IMR-90 (cell line): ENCODE results near the gene PRELP. TPM values are rescaled to one million over a fixed set of nuclear protein-coding genes. Genes with fewer than 3 reads are reported as not detected.

ENCODE experiments used
- ATAC-seq: fragments of 200-7000 bp; cut with Tn5 transposase; 2 replicates; pipeline ENCODE4 v1.9.1; 2020; ENCODE audit warnings: low read depth, mild to moderate bottlenecking, moderate library complexity
- BruUV-seq: library from RNA; stranded (reverse); fragments of 400-500 nt; replicated peaks from 2 replicates; lab custom pipeline; 2021; lab: Mats Ljungman, UMichigan
- CTCF ChIA-PET: fragments of 300-600 bp; formaldehyde crosslinking; extraction: SDS; loops from one replicate; lab custom pipeline; 2021; ENCODE audit warnings: antibody characterized with exemption; lab: Yijun Ruan, JAX
- POLR2A ChIA-PET: fragments of 300-600 bp; sonication (Branson Sonifier 250); formaldehyde crosslinking; loops from one replicate; lab custom pipeline; 2022; ENCODE audit warnings: antibody characterized with exemption; ENCODE audit not compliant: unreplicated experiment; lab: Charles Lee
- DNase-seq: peaks from one replicate; pipeline ENCODE4 v3.0.0; 2013
- H2AFZ ChIP-seq: replicated peaks from 2 replicates; pipeline ENCODE3; 2013; ENCODE audit warnings: low read length, mild to moderate bottlenecking; ENCODE audit not compliant: poor library complexity
- H2AK5ac ChIP-seq: 2 replicates; pipeline ENCODE4 v1.6.1; 2013; ENCODE audit warnings: low read depth, low read length, inconsistent platforms
- H2AK9ac ChIP-seq: replicated peaks from 2 replicates; pipeline ENCODE3; 2013; ENCODE audit warnings: mild to moderate bottlenecking, low read depth, low read length, moderate library complexity; ENCODE audit not compliant: poor library complexity
- H2BK120ac ChIP-seq: 2 replicates; pipeline ENCODE4 v1.6.1; 2013; ENCODE audit warnings: low read depth, low read length, inconsistent platforms
- H2BK15ac ChIP-seq: 3 replicates; pipeline ENCODE4 v1.6.1; 2013; ENCODE audit warnings: low read depth, low read length, inconsistent platforms
- H2BK20ac ChIP-seq: 2 replicates; pipeline ENCODE4 v1.6.1; 2013; ENCODE audit warnings: low read depth, mild to moderate bottlenecking, inconsistent platforms, low read length, moderate library complexity
- H2BK5ac ChIP-seq: 2 replicates; pipeline ENCODE4 v1.6.1; 2013; ENCODE audit warnings: mild to moderate bottlenecking, low read depth, low read length, inconsistent platforms; ENCODE audit not compliant: poor library complexity, severe bottlenecking
- H3K14ac ChIP-seq: replicated peaks from 2 replicates; pipeline ENCODE4 v1.6.1; 2013; ENCODE audit warnings: low read depth, low read length, inconsistent platforms
- H3K18ac ChIP-seq: 2 replicates; pipeline ENCODE4 v1.6.1; 2013; ENCODE audit warnings: low read depth, low read length, control low read depth
- H3K23ac ChIP-seq: 2 replicates; pipeline ENCODE4 v1.6.1; 2013; ENCODE audit warnings: low read depth, low read length, inconsistent platforms
- H3K27ac ChIP-seq: 2 replicates; pipeline ENCODE4 v1.5.1; 2013; ENCODE audit warnings: mild to moderate bottlenecking, control low read depth, low read length; ENCODE audit not compliant: insufficient read depth
- H3K27me3 ChIP-seq: 2 replicates; pipeline ENCODE4 v1.6.1; 2013; ENCODE audit warnings: low read length; ENCODE audit not compliant: control insufficient read depth, insufficient read depth
- H3K36me3 ChIP-seq: 2 replicates; pipeline ENCODE4 v1.6.1; 2013; ENCODE audit warnings: low read length, mixed read lengths; ENCODE audit not compliant: control insufficient read depth, insufficient read depth
- H3K4ac ChIP-seq: 2 replicates; pipeline ENCODE4 v1.6.1; 2013; ENCODE audit warnings: low read depth, low read length, inconsistent platforms
- H3K4me1 ChIP-seq: 2 replicates; pipeline ENCODE4 v1.6.1; 2013; ENCODE audit warnings: low read length, mixed read lengths; ENCODE audit not compliant: control insufficient read depth, insufficient read depth
- H3K4me2 ChIP-seq: 2 replicates; pipeline ENCODE4 v1.6.1; 2013; ENCODE audit warnings: low read depth, mild to moderate bottlenecking, control low read depth, low read length, moderate library complexity
- H3K4me3 ChIP-seq: 2 replicates; pipeline ENCODE4 v1.5.1; 2013; ENCODE audit warnings: low read depth, mild to moderate bottlenecking, control low read depth, low read length, moderate library complexity; ENCODE audit not compliant: insufficient read depth
- H3K56ac ChIP-seq: 2 replicates; pipeline ENCODE4 v1.6.1; 2013; ENCODE audit warnings: low read length, inconsistent platforms; ENCODE audit not compliant: insufficient read depth; ENCODE audit errors: extremely low read depth
- H3K79me1 ChIP-seq, 2 experiments: 2 replicates each; pipeline ENCODE4 v1.6.1; 2013; ENCODE audit warnings: low read length in 2 of 2, inconsistent platforms in 1 of 2, low read depth in 1 of 2
- H3K9ac ChIP-seq: 2 replicates; pipeline ENCODE4 v1.6.1; 2013; ENCODE audit warnings: low read depth, low read length, control low read depth
- H3K9me1 ChIP-seq: 2 replicates; pipeline ENCODE4 v1.6.1; 2013; ENCODE audit warnings: low read length, inconsistent platforms; ENCODE audit not compliant: insufficient read depth
- H3K9me3 ChIP-seq: 2 replicates; pipeline ENCODE4 v1.6.1; 2013; ENCODE audit warnings: low read length; ENCODE audit not compliant: control insufficient read depth, insufficient read depth
- H4K20me1 ChIP-seq: 2 replicates; pipeline ENCODE4 v1.6.1; 2013; ENCODE audit warnings: low read length, inconsistent platforms; ENCODE audit not compliant: insufficient read depth
- H4K5ac ChIP-seq: 2 replicates; pipeline ENCODE4 v1.6.1; 2013; ENCODE audit warnings: mild to moderate bottlenecking, low read depth, low read length, control low read depth
- H4K8ac ChIP-seq, 2 experiments: 2 replicates each; pipeline ENCODE4 v1.6.1; 2013; ENCODE audit warnings: low read depth in 2 of 2, low read length in 2 of 2, control low read depth in 1 of 2, inconsistent platforms in 1 of 2
- H4K91ac ChIP-seq: 2 replicates; pipeline ENCODE4 v1.6.1; 2013; ENCODE audit warnings: low read depth, low read length, inconsistent platforms; ENCODE audit not compliant: insufficient read depth
- BHLHE40 ChIP-seq: fragments of 150-350 bp; IDR thresholded peaks from 2 replicates; pipeline ENCODE4 v1.6.1; 2016; ENCODE audit warnings: mild to moderate bottlenecking, low read depth, low read length
- CEBPB ChIP-seq: IDR thresholded peaks from 2 replicates; pipeline ENCODE4 v1.6.1; 2012; ENCODE audit warnings: low read depth, low read length, improper control_type of control experiment
- CHD1 ChIP-seq: IDR thresholded peaks from 2 replicates; pipeline ENCODE4 v1.6.1; 2012; ENCODE audit warnings: low read depth, low read length, improper control_type of control experiment
- CTCF ChIP-seq: conservative IDR thresholded peaks from 2 replicates; pipeline ENCODE4 v1.5.1; 2012; ENCODE audit warnings: mild to moderate bottlenecking, low read depth, low read length, improper control_type of control experiment
- ELK1 ChIP-seq: fragments of 150-350 bp; IDR thresholded peaks from 2 replicates; pipeline ENCODE4 v1.6.1; 2016; ENCODE audit warnings: low read depth, mild to moderate bottlenecking, low read length, moderate library complexity, borderline replicate concordance
- FOS ChIP-seq: fragments of 150-350 bp; IDR thresholded peaks from 2 replicates; pipeline ENCODE4 v1.6.1; 2016; ENCODE audit warnings: low read depth, low read length
- MAFK ChIP-seq: IDR thresholded peaks from 2 replicates; pipeline ENCODE4 v1.6.1; 2012; ENCODE audit warnings: low read depth, low read length, improper control_type of control experiment
- MAZ ChIP-seq: IDR thresholded peaks from 2 replicates; pipeline ENCODE4 v1.6.1; 2012; ENCODE audit warnings: low read depth, mild to moderate bottlenecking, low read length, improper control_type of control experiment, moderate library complexity, borderline replicate concordance
- NFE2L2 ChIP-seq: fragments of 150-350 bp; IDR thresholded peaks from 2 replicates; pipeline ENCODE4 v1.6.1; 2016; ENCODE audit warnings: low read depth, mild to moderate bottlenecking, low read length
- POLR2A ChIP-seq: IDR thresholded peaks from 2 replicates; pipeline ENCODE4 v1.6.1; 2012; ENCODE audit warnings: mild to moderate bottlenecking, low read depth, low read length
- SMC3 ChIP-seq: fragments of 150-350 bp; IDR thresholded peaks from 2 replicates; pipeline ENCODE4 v1.6.1; 2016; ENCODE audit warnings: low read depth, mild to moderate bottlenecking, antibody characterized with exemption, low read length, moderate library complexity
- WGBS, 2 experiments: methylation state at CpG; one replicate each; pipeline versions ENCODE4 v1.1.5 to v1.1.7; 2013; ENCODE audit warnings: missing lambda C conversion rate in 2 of 2; ENCODE audit not compliant: insufficient read length in 1 of 2; ENCODE audit errors: extremely low coverage in 2 of 2; 5-methylcytosine and 5-hydroxymethylcytosine counted together
- dilution Hi-C: fragments of 300-500 bp; cut with HindIII; formaldehyde crosslinking; loops from one replicate; pipeline ENCODE4 v1.14.3; 2018; ENCODE audit warnings: low sequenced_read_pairs; ENCODE audit not compliant: unreplicated experiment
- in situ Hi-C: fragments of 300-500 bp; cut with MboI; formaldehyde crosslinking; loops from 3 replicates; pipeline ENCODE4 v1.14.3; 2019; ENCODE audit warnings: low sequenced_read_pairs, inconsistent platforms, mixed read lengths
- intact Hi-C: fragments of 100-400 bp; cut with micrococcal nuclease; formaldehyde crosslinking; loops from 2 replicates; pipeline ENCODE4 v1.10.0; 2022
- polyA plus RNA-seq, 3 experiments: library from polyadenylated mRNA; depleted of rRNA; stranded (reverse); fragments of >200 nt; gene quantifications; 2 replicates each; pipeline ENCODE4 v1.2.3, GENCODE V29; 2012; ENCODE audit warnings: low replicate concordance in 1 of 3
- total RNA-seq: library from RNA; depleted of rRNA; stranded (reverse); fragments of >200 nt; gene quantifications from 2 replicates; pipeline ENCODE4 v1.2.3, GENCODE V29; 2012

The PRELP gene
- total and polyA plus RNA-seq, 2 of the 4 experiments (the other 2 are of a cell fraction): 0.56 TPM; not detected in 1

- TF ChIP-seq CTCF: no peak
Observed at GRCh38 chr1:203477748-203478147, 2.1 kb downstream of the PRELP start (continued).

- Histone ChIP-seq H3K27ac (no peak overlapping the region), H3K4me1 (peaks cover 25% of the 10 kb centered on the region), H2BK120ac (no peak overlapping the region), H3K18ac (no peak overlapping the region), H4K20me1 (no peaks in the 10 kb centered on the region), H3K4ac (0 out of 2 replicates have a peak overlapping the region, but pooled peaks have one; percentile 27), H3K23ac (no peak overlapping the region), H2BK15ac (no peak overlapping the region), H3K9me1 (peaks cover 12% of the 10 kb centered on the region), H3K79me1 (no peaks in the 10 kb centered on the region; a peak in 1 of 4 replicates), H2BK5ac (no peak overlapping the region), H4K8ac (no peak overlapping the region), H3K56ac (no peak overlapping the region), H3K4me2 (no peak overlapping the region), H3K4me3 (no peak overlapping the region), H2AFZ (no peak overlapping the region), H3K36me3 (no peaks in the 10 kb centered on the region), H2AK9ac (no peak overlapping the region), H3K27me3 (peaks cover 11% of the 10 kb centered on the region; the same call in 1 of the 2 replicates), H3K14ac (no peak overlapping the region), H4K91ac (no peak overlapping the region), H4K5ac (no peak overlapping the region), H3K9me3 (no peaks in the 10 kb centered on the region), H3K9ac (no peak overlapping the region), H2AK5ac (0 out of 2 replicates have a peak overlapping the region, but pooled peaks have one; percentile 5), H2BK20ac (no peak overlapping the region; the same call in 1 of the 2 replicates)
- ChIA-PET POLR2A (no interaction called here), CTCF (interaction anchor here (0.9 kb wide), 1 partner anchor 10 kb away, joined by 5 read pairs; no protein-coding TSS in a partner anchor)
- in situ Hi-C loops (no loop called here), intact Hi-C loops (loop anchor here (5.0 kb wide), 1 partner anchor 76 kb away; no protein-coding TSS in a partner anchor), dilution Hi-C loops (no loop called here)
- no peak for ATAC-seq
- DNase-seq: no peak
- WGBS, 2 experiments: no CpG with 5 or more reads among the region's 3 CpGs
- BruUV-seq: no TSS peak
- TF ChIP-seq POLR2A: no peak
- no peak for TF ChIP-seq SMC3
- no peak for TF ChIP-seq NFE2L2
- no peak for TF ChIP-seq CEBPB
- no peak for TF ChIP-seq ELK1
- no peak for TF ChIP-seq MAFK
- TF ChIP-seq CHD1: no peak
- TF ChIP-seq MAZ: no peak
- TF ChIP-seq FOS: no peak
- no peak for TF ChIP-seq BHLHE40
- no peak for TF ChIP-seq CTCF
Observed at GRCh38 chr1:203478231-203478630, 2.6 kb downstream of the PRELP start.
